B cell (primary cell): Measurements from ENCODE around the gene EML6. TPM values are rescaled to one million over a fixed set of nuclear protein-coding genes. Genes with fewer than 3 reads are reported as not detected.

ENCODE experiments used
- ATAC-seq: fragments of 200-7000 bp; cut with Tn5 transposase; one replicate; pipeline ENCODE4 v1.10.0; 2021; ENCODE audit warnings: low read depth, mild to moderate bottlenecking, moderate number of reproducible peaks, moderate library complexity
- CTCF ChIA-PET: fragments of 350-600 bp; sonication (Branson Sonifier 250); formaldehyde crosslinking; loops from one replicate; lab custom pipeline; 2021; ENCODE audit warnings: antibody characterized with exemption, inconsistent platforms; lab: Charles Lee
- POLR2A ChIA-PET: fragments of 350-600 bp; sonication (Branson Sonifier 250); formaldehyde crosslinking; loops from one replicate; lab custom pipeline; 2021; ENCODE audit warnings: antibody characterized with exemption; lab: Charles Lee
- DNase-seq: peaks from one replicate; pipeline ENCODE4 v3.0.0; 2013
- H2AFZ ChIP-seq: 2 replicates; pipeline ENCODE4 v1.6.1; 2012; ENCODE audit warnings: mild to moderate bottlenecking, low read depth, low read length; ENCODE audit not compliant: insufficient read depth, poor library complexity, severe bottlenecking
- H3K27ac ChIP-seq, 2 donors: 1 replicate in 1 of 2; 2 replicates in 1 of 2; pipeline ENCODE4 v1.5.1; 2012 to 2013; ENCODE audit warnings: low read length in 2 of 2, mild to moderate bottlenecking in 2 of 2, moderate library complexity in 1 of 2
- H3K27me3 ChIP-seq, 4 experiments: fragments of 200-600 bp in 1 of 4; sonication (generic) in 1 of 4; replicated peaks in 1 of 4; 1 replicate in 2 of 4; 2 replicates in 2 of 4; pipeline versions ENCODE4 v1.6.1 to v1.7.0; 2013 to 2016; ENCODE audit warnings: low read length in 3 of 4, mild to moderate bottlenecking in 2 of 4, mixed read lengths in 1 of 4, moderate library complexity in 1 of 4; ENCODE audit not compliant: insufficient read depth in 4 of 4, control insufficient read depth in 3 of 4; ENCODE audit errors: control extremely low read depth in 1 of 4
- H3K36me3 ChIP-seq, 2 experiments: replicated peaks in 1 of 2; 1 replicate in 1 of 2; 2 replicates in 1 of 2; pipeline versions ENCODE4 v1.6.1 to v1.7.1; 2013; ENCODE audit warnings: low read length in 1 of 2; ENCODE audit not compliant: insufficient read depth in 2 of 2, control insufficient read depth in 1 of 2; ENCODE audit errors: control extremely low read depth in 1 of 2, extremely low read depth in 1 of 2
- H3K4me1 ChIP-seq, 2 donors: fragments of 200-600 bp in 1 of 2; sonication (generic) in 1 of 2; 1 replicate in 1 of 2; 2 replicates in 1 of 2; pipeline versions ENCODE4 v1.5.1 to v1.6.1; 2013 to 2017; ENCODE audit warnings: low read length in 2 of 2; ENCODE audit not compliant: control insufficient read depth in 2 of 2, insufficient read depth in 2 of 2
- H3K4me2 ChIP-seq: replicated peaks from 2 replicates; pipeline ENCODE3; 2012; ENCODE audit warnings: mild to moderate bottlenecking, low read depth, low read length; ENCODE audit not compliant: poor library complexity, severe bottlenecking
- H3K4me3 ChIP-seq, 5 experiments: fragments of 200-600 bp in 1 of 5; sonication (generic) in 1 of 5; 1 replicate in 3 of 5; 2 replicates in 2 of 5; pipeline versions ENCODE4 v1.5.1 to v1.7.0; 2011 to 2016; ENCODE audit warnings: low read length in 4 of 5, mild to moderate bottlenecking in 4 of 5, low read depth in 2 of 5, control low read depth in 1 of 5, moderate library complexity in 1 of 5; ENCODE audit not compliant: insufficient read depth in 1 of 5; ENCODE audit errors: control extremely low read depth in 1 of 5, extremely low read depth in 1 of 5
- H3K79me2 ChIP-seq: fragments of 200-600 bp; sonication (generic); one replicate; pipeline ENCODE4 v1.6.0; 2016; ENCODE audit warnings: low read length; ENCODE audit not compliant: control insufficient read depth, insufficient read depth
- H3K9ac ChIP-seq: fragments of 200-600 bp; sonication (generic); 2 replicates; pipeline ENCODE4 v1.6.1; 2017; ENCODE audit warnings: mild to moderate bottlenecking, low read length, moderate library complexity
- H3K9me3 ChIP-seq, 3 donors: one replicate each; pipeline versions ENCODE4 v1.6.1 to v1.7.1; 2013; ENCODE audit warnings: low read length in 2 of 3; ENCODE audit not compliant: control insufficient read depth in 2 of 3, insufficient read depth in 1 of 3; ENCODE audit errors: control extremely low read depth in 1 of 3
- H4K20me1 ChIP-seq: 2 replicates; pipeline ENCODE4 v1.6.0; 2012; ENCODE audit warnings: mild to moderate bottlenecking, low read length; ENCODE audit not compliant: insufficient read depth, control insufficient read depth, poor library complexity, severe bottlenecking
- H3K27ac Mint-ChIP-seq: one replicate; pipeline ENCODE4 v1.8.0; 2021; ENCODE audit warnings: mixed read lengths
- H3K27me3 Mint-ChIP-seq: one replicate; pipeline ENCODE4 v1.8.0; 2021; ENCODE audit warnings: mixed read lengths
- H3K4me1 Mint-ChIP-seq: one replicate; pipeline ENCODE4 v1.8.0; 2021; ENCODE audit warnings: mixed read lengths
- H3K4me3 Mint-ChIP-seq: one replicate; pipeline ENCODE4 v1.8.0; 2021; ENCODE audit warnings: mixed read lengths
- H3K9me3 Mint-ChIP-seq: one replicate; pipeline ENCODE4 v1.8.0; 2022; ENCODE audit warnings: mixed read lengths; ENCODE audit not compliant: insufficient read depth
- EZH2 ChIP-seq: IDR thresholded peaks from 2 replicates; pipeline ENCODE4 v1.6.1; 2012; ENCODE audit warnings: borderline replicate concordance, low read depth, mild to moderate bottlenecking, moderate library complexity, low read length; ENCODE audit not compliant: insufficient read depth, poor library complexity, severe bottlenecking
- WGBS: methylation state at CpG from one replicate; pipeline ENCODE4 v1.1.5; 2013; ENCODE audit warnings: missing lambda C conversion rate; ENCODE audit not compliant: insufficient coverage; 5-methylcytosine and 5-hydroxymethylcytosine counted together
- intact Hi-C: fragments of 100-400 bp; cut with micrococcal nuclease; formaldehyde crosslinking; loops from one replicate; pipeline ENCODE4 v1.10.0; 2022
- polyA plus RNA-seq: library from polyadenylated mRNA; depleted of rRNA; stranded (reverse); fragments of >200 nt; gene quantifications from 2 replicates; pipeline ENCODE4 v1.2.3, GENCODE V29; 2012
- total RNA-seq, 2 donors: library from RNA; stranded (reverse); fragments of 120-200 nt in 1 of 2; gene quantifications; 1 replicate in 1 of 2; 2 replicates in 1 of 2; pipeline versions ENCODE4 v1.2.3 to v1.2.4, GENCODE V29; 2013 to 2022
- TF ChIP-seq, protein P1 (sequence below): fragments of 200-600 bp; IDR thresholded peaks from one replicate; pipeline ENCODE4 v1.8.0; 2022; ENCODE audit warnings: antibody characterized with exemption, mild to moderate bottlenecking

EML6 gene
- total and polyA plus RNA-seq, 2 donors (not counting 1 experiment from before 2014, with no cell fraction given) = 42.5 to 53.7 TPM

DNA sequence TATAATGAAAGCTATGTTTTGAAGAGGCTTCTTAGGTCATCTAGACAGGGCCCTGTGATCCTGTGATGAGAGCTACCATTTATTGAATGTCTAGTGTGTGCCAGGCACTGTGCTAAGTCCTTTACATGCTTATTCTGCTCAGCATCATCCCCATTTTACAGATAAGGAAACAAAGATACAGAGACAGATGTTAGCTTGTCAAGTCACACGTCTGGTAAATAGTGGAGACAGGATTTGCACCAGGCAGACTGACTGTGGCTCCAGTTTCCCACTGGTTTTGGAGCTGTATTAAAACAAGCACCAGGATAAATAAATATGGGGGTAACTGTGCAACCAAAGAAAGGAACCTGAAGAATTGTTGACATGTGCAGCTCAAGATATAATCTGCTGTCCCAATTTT is 19.2 kb upstream of the EML6 start:
- DNase-seq = no peak
- CTCF ChIA-PET = interaction anchor here (0.6 to 11.4 kb wide), 48 partner anchors 9 to 792 kb away, joined by 3 to 294 read pairs (median 4); partner anchors contain the start of genes ACYP2 and EML6
- no peak for ATAC-seq
- Mint-ChIP-seq H3K9me3 (no peaks in the 10 kb centered on the region), H3K4me1 (peaks cover 6% of the 10 kb centered on the region), H3K4me3 (no peak overlapping the region), H3K27ac (no peak overlapping the region), H3K27me3 (peaks cover 7% of the 10 kb centered on the region)
- no peak for TF ChIP-seq EZH2
- TF ChIP-seq, protein P1, sequence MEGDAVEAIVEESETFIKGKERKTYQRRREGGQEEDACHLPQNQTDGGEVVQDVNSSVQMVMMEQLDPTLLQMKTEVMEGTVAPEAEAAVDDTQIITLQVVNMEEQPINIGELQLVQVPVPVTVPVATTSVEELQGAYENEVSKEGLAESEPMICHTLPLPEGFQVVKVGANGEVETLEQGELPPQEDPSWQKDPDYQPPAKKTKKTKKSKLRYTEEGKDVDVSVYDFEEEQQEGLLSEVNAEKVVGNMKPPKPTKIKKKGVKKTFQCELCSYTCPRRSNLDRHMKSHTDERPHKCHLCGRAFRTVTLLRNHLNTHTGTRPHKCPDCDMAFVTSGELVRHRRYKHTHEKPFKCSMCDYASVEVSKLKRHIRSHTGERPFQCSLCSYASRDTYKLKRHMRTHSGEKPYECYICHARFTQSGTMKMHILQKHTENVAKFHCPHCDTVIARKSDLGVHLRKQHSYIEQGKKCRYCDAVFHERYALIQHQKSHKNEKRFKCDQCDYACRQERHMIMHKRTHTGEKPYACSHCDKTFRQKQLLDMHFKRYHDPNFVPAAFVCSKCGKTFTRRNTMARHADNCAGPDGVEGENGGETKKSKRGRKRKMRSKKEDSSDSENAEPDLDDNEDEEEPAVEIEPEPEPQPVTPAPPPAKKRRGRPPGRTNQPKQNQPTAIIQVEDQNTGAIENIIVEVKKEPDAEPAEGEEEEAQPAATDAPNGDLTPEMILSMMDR = no peak
- 100% methylated on average over 1 of the region's 1 CpG for WGBS
- Histone ChIP-seq H3K4me1 (peaks cover 9 to 10% of the 10 kb centered on the region in 2 donors), H3K27me3 (peaks cover 0 to 10% (median 9%) of the 10 kb centered on the region in 4 experiments), H3K4me3 (no peak overlapping the region), H3K79me2 (no peaks in the 10 kb centered on the region), H3K9me3 (peaks cover 0 to 5% (median 0%) of the 10 kb centered on the region in 3 donors), H2AFZ (no peak overlapping the region), H3K9ac (no peak overlapping the region), H4K20me1 (no peaks in the 10 kb centered on the region), H3K36me3 (no peaks in the 10 kb centered on the region), H3K27ac (no peak overlapping the region), H3K4me2 (no peak overlapping the region)
- POLR2A ChIA-PET = no interaction called here
- intact Hi-C loops = loop anchor here (1.0 to 10.0 kb wide), 6 partner anchors 39 to 769 kb away; partner anchors contain the start of gene ACYP2
